Lower leg skin (tissue), 4 donors: Measurements from ENCODE around the gene GAP43. TPM values are rescaled to one million over a fixed set of nuclear protein-coding genes. Genes with fewer than 3 reads are reported as not detected.

ENCODE experiments used
- DNase-seq, 2 donors: peaks; one replicate each; pipeline ENCODE4 v3.0.0-alpha.2; 2019; ENCODE audit warnings: low spot score in 2 of 2
- H3K4me3 ChIP-seq: fragments of 200-600 bp; sonication (generic); 2 replicates; pipeline ENCODE4 v1.5.1; 2017; ENCODE audit warnings: mild to moderate bottlenecking, low read depth; ENCODE audit not compliant: poor library complexity, severe bottlenecking
- POLR2A ChIP-seq, 2 donors: fragments of 450-650 bp; IDR thresholded peaks; one replicate each; pipeline ENCODE4 v1.6.1; 2016 to 2017; ENCODE audit warnings: antibody characterized with exemption in 2 of 2, mild to moderate bottlenecking in 1 of 2, moderate library complexity in 1 of 2
- WGBS, 2 donors: methylation state at CpG; one replicate each; pipeline ENCODE4 v1.1.5; 2018; 5-methylcytosine and 5-hydroxymethylcytosine counted together
- intact Hi-C: fragments of 100-400 bp; cut with DNase I; formaldehyde crosslinking; loops from one replicate; pipeline ENCODE4 v1.15.0; 2023; ENCODE audit warnings: low total_unique reads
- total RNA-seq, 4 donors: library from RNA; depleted of rRNA; stranded (reverse); fragments of >200 nt; gene quantifications; one replicate each; pipeline ENCODE4 v1.1.0, GENCODE V29; 2016
- TF ChIP-seq, protein P1 (sequence below), 3 donors: fragments of 450-650 bp; IDR thresholded peaks; one replicate each; pipeline ENCODE4 v1.5.1; 2016; ENCODE audit warnings: antibody characterized with exemption in 3 of 3, mild to moderate bottlenecking in 3 of 3, moderate library complexity in 2 of 3

GAP43 gene
- total RNA-seq, 4 donors from 2014 or later, result 0.13 TPM; not detected in 3

- WGBS, 2 donors, result 87 to 91% methylated on average over 8 of the region's 8 CpGs
- intact Hi-C loops, result no loop called here
- no peak for DNase-seq
- TF ChIP-seq POLR2A (IDR thresholded peaks at IDR 0.05), result no peak
- TF ChIP-seq, protein P1, sequence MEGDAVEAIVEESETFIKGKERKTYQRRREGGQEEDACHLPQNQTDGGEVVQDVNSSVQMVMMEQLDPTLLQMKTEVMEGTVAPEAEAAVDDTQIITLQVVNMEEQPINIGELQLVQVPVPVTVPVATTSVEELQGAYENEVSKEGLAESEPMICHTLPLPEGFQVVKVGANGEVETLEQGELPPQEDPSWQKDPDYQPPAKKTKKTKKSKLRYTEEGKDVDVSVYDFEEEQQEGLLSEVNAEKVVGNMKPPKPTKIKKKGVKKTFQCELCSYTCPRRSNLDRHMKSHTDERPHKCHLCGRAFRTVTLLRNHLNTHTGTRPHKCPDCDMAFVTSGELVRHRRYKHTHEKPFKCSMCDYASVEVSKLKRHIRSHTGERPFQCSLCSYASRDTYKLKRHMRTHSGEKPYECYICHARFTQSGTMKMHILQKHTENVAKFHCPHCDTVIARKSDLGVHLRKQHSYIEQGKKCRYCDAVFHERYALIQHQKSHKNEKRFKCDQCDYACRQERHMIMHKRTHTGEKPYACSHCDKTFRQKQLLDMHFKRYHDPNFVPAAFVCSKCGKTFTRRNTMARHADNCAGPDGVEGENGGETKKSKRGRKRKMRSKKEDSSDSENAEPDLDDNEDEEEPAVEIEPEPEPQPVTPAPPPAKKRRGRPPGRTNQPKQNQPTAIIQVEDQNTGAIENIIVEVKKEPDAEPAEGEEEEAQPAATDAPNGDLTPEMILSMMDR (IDR thresholded peaks at IDR 0.05), result no peak
- no peak overlapping the region for H3K4me3 ChIP-seq
Observed at GRCh38 chr3:115581362-115582135, 41.8 kb upstream of the GAP43 start.

- TF ChIP-seq POLR2A (IDR thresholded peaks at IDR 0.05), result no peak
- TF ChIP-seq, protein P1 (IDR thresholded peaks at IDR 0.05), result no peak
- H3K4me3 ChIP-seq, result no peak overlapping the region
- WGBS, 2 donors, result 66 to 69% methylated on average over 5 of the region's 5 CpGs
- no peak for DNase-seq
- intact Hi-C loops, result no loop called here
Observed at GRCh38 chr3:115588201-115589115, 34.9 kb upstream of the GAP43 start.

DNA sequence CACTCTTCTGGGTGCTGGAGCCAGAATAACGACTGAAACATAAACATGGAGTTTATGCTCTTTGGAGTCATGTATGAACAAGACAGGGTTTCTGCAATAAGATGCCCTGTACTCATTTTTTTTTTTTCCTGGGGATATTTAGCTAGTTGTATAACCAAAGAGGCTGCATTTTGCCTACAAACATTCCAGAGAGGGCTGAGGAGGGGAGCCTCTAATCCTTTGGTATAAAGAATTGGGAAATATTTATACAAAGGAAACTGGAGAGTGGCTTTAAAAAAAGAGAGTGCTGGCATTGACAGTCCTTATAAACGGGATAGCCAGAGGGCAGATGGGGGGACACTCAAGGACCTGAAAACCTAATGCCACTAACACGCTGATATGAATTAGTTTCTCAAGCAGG, 32.4 kb upstream of the GAP43 start:
- 54 to 56% methylated on average over 3 of the region's 3 CpGs for WGBS, 2 donors
- intact Hi-C loops, result no loop called here
- no peak overlapping the region for H3K4me3 ChIP-seq
- TF ChIP-seq, protein P1 (IDR thresholded peaks at IDR 0.05), result no peak
- TF ChIP-seq POLR2A (IDR thresholded peaks at IDR 0.05), result no peak
- DNase-seq, result no peak

DNA sequence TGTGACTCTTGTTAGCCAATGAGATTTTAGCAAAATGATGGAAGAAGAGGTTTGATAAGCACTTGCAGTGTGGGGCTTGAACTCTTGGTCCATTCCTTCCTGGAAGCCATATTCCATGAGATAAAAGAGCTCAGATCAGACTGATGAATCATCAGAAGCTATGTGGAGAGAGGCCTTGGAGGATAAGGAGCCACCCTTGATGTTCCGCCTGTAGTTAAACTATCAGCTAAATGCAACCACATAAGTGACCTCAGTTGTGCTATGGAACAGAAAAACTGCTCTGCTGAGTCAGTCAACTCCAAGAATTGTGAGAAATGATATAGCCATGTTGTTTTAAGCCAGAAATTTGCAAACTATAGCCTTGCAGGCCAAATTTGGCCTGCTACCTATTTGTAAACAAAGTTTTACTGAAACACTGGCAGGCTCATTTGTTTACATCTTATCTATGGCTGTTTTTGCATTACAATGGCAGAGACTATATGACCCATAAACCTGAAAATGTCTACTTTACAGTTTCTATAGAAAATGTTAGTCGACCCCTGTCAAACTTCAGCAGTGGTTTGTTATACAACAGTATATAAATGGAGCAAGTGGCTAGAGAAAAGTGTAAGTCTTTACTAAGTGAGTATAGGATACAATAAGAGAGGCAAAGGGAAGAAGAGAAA, 27.6 kb upstream of the GAP43 start:
- no peak overlapping the region for H3K4me3 ChIP-seq
- intact Hi-C loops, result no loop called here
- 90 to 96% methylated on average over 2 of the region's 2 CpGs for WGBS, 2 donors
- no peak for TF ChIP-seq POLR2A (IDR thresholded peaks at IDR 0.05)
- TF ChIP-seq, protein P1 (IDR thresholded peaks at IDR 0.05), result no peak
- DNase-seq, result no peak

DNA sequence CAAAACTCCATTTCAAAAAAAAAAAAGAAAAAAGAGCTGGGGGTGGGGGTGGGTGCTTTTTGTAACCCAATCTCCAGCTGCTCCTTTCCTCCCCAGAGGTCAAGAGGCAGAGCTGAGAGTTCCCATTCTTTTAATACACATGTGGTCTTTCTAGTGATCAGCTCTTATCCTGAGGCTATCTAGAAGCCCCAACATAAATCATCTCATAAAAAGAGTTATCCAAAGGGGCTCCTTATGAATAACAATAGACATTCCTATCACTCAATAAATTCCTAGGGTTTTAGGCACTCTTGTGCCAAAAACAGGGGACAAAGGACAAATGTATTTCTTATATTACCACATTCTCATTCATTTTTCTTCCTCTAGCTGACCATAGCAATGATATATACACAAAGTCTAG, 25.1 kb upstream of the GAP43 start:
- no peak for TF ChIP-seq POLR2A (IDR thresholded peaks at IDR 0.05)
- TF ChIP-seq, protein P1 (IDR thresholded peaks at IDR 0.05), result no peak
- H3K4me3 ChIP-seq, result no peak overlapping the region
- no peak for DNase-seq
- intact Hi-C loops, result no loop called here
